ENCODE data around the gene ACO1. TPM values are rescaled to one million over a fixed set of nuclear protein-coding genes. Genes with fewer than 3 reads are reported as not detected.

ACO1 gene
- total and polyA plus RNA-seq, 10 donors = 3.8 to 20.7 (median 17.8) TPM

DNA sequence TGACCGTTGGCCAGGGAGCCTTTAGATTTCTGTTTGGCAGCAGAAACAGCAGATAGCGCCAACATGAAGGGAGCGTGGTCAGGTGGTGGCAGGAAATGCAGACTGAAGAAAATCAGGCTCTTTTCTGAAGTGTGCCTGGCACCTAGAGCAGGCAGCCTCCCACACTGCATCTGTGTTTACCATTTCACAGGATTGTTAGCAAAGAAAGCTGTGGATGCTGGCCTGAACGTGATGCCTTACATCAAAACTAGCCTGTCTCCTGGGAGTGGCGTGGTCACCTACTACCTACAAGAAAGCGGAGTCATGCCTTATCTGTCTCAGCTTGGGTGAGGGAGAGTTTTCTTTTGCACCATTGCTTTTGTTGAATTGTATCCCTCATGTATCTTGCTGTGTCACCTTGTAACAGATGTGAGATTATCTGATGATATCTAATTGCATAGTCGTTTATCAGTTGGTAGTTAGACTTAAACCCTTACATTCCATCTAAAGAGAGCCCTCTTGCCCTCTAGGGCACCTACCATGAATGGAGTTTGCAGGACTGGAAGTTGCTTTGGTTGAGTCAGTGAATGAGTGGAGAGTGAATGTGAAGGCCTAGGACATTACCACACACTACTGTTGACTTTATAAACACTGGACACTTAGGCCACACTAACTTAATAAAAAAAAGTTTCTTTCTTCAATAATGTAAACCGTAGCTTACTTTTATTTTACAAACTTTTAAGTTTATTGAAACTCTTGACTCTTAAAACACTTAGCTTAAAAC is 42.8 kb downstream of the ACO1 start:
- H3K36me3 ChIP-seq = peaks cover 0 to 98% (median 32%) of the 10 kb centered on the region in 6 donors
- H3K27me3 ChIP-seq (replicated peaks in 1 of 7) = no peaks in the 10 kb centered on the region
- H3K4me1 ChIP-seq = no peaks in the 10 kb centered on the region
- H3K4me3 ChIP-seq = no peak overlapping the region
- intact Hi-C loops (cut with DNase I; ENCODE audit: low total_unique reads) = no loop called here
- H3K9me3 ChIP-seq = no peaks in the 10 kb centered on the region
- WGBS, 5 donors = 71 to 84% (median 82%) methylated on average over 8 of the region's 8 CpGs
- DNase-seq = no peak
- H3K27ac ChIP-seq = no peak overlapping the region
- TF ChIP-seq, protein P1, sequence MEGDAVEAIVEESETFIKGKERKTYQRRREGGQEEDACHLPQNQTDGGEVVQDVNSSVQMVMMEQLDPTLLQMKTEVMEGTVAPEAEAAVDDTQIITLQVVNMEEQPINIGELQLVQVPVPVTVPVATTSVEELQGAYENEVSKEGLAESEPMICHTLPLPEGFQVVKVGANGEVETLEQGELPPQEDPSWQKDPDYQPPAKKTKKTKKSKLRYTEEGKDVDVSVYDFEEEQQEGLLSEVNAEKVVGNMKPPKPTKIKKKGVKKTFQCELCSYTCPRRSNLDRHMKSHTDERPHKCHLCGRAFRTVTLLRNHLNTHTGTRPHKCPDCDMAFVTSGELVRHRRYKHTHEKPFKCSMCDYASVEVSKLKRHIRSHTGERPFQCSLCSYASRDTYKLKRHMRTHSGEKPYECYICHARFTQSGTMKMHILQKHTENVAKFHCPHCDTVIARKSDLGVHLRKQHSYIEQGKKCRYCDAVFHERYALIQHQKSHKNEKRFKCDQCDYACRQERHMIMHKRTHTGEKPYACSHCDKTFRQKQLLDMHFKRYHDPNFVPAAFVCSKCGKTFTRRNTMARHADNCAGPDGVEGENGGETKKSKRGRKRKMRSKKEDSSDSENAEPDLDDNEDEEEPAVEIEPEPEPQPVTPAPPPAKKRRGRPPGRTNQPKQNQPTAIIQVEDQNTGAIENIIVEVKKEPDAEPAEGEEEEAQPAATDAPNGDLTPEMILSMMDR (IDR thresholded peaks at IDR 0.05 in 8 of 11, conservative IDR thresholded peaks at IDR 0.05 in 3 of 11) = no peak
- no peak for TF ChIP-seq POLR2AphosphoS5 (IDR thresholded peaks at IDR 0.05)

DNA sequence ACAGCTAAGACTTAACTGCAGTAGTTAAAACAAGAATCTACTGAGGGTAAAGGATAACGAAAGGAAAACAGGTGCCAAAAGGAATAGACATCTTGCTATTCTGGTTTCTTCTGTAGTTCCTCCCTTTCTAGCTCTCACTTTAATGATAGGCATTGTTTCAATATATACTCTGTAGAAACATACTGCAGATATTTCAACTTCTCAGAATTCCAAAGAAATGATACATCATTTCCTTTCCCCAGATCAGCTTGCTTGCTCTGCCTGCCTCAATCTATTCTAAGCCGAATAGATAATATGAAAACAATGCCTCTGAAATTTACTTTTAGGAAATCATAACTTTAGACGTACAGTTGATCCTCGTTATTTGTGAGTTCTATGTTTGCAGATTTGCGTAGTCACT is 46.3 kb downstream of the ACO1 start:
- no peak overlapping the region for H3K27ac ChIP-seq
- peaks cover 0 to 98% (median 32%) of the 10 kb centered on the region in 6 donors for H3K36me3 ChIP-seq
- H3K4me1 ChIP-seq = no peaks in the 10 kb centered on the region
- TF ChIP-seq POLR2A (IDR thresholded peaks at IDR 0.05) (no peak), POLR2AphosphoS5 (IDR thresholded peaks at IDR 0.05) (no peak)
- TF ChIP-seq, protein P1 (IDR thresholded peaks at IDR 0.05 in 8 of 11, conservative IDR thresholded peaks at IDR 0.05 in 3 of 11) = no peak
- intact Hi-C loops (cut with DNase I; ENCODE audit: low total_unique reads) = loop anchor here (5.0 kb wide), 1 partner anchor 53 kb away; no protein-coding TSS in a partner anchor
- no peak overlapping the region for H3K4me3 ChIP-seq
- H3K27me3 ChIP-seq (replicated peaks in 1 of 7) = no peaks in the 10 kb centered on the region
- H3K9me3 ChIP-seq = no peaks in the 10 kb centered on the region
- no peak for DNase-seq
- WGBS, 5 donors = 88 to 96% (median 93%) methylated on average over 5 of the region's 5 CpGs

DNA sequence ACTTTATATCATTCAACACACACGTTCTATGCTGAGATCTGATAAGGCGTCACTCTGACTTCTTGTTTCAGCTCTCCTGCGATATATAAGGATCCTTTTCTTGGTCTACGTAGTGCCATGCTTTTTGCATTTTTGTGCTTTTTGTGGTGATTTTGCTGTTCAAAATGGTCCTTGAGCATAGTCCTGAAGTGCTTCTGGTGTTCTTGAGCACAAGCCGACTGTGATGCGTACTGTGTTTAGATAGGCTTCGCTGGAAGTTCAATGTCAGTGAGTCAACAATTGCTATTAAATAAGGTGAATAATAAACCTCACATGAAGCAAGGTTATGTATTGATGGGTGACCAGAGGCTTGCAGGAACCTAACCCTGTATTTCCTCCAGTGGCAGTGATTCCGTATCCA is 46.8 kb downstream of the ACO1 start:
- peaks cover 0 to 98% (median 32%) of the 10 kb centered on the region in 6 donors for H3K36me3 ChIP-seq
- no peak for DNase-seq
- H3K27ac ChIP-seq = no peak overlapping the region
- intact Hi-C loops (cut with DNase I; ENCODE audit: low total_unique reads) = loop anchor here (5.0 kb wide), 1 partner anchor 54 kb away; no protein-coding TSS in a partner anchor
- no peaks in the 10 kb centered on the region for H3K27me3 ChIP-seq (replicated peaks in 1 of 7)
- no peaks in the 10 kb centered on the region for H3K4me1 ChIP-seq
- no peak overlapping the region for H3K4me3 ChIP-seq
- H3K9me3 ChIP-seq = no peaks in the 10 kb centered on the region
- TF ChIP-seq, protein P1 (IDR thresholded peaks at IDR 0.05 in 8 of 11, conservative IDR thresholded peaks at IDR 0.05 in 3 of 11) = no peak
- TF ChIP-seq POLR2A (IDR thresholded peaks at IDR 0.05) = no peak
- TF ChIP-seq POLR2AphosphoS5 (IDR thresholded peaks at IDR 0.05) = no peak
- WGBS, 5 donors = 91 to 96% (median 95%) methylated on average over 8 of the region's 8 CpGs

DNA sequence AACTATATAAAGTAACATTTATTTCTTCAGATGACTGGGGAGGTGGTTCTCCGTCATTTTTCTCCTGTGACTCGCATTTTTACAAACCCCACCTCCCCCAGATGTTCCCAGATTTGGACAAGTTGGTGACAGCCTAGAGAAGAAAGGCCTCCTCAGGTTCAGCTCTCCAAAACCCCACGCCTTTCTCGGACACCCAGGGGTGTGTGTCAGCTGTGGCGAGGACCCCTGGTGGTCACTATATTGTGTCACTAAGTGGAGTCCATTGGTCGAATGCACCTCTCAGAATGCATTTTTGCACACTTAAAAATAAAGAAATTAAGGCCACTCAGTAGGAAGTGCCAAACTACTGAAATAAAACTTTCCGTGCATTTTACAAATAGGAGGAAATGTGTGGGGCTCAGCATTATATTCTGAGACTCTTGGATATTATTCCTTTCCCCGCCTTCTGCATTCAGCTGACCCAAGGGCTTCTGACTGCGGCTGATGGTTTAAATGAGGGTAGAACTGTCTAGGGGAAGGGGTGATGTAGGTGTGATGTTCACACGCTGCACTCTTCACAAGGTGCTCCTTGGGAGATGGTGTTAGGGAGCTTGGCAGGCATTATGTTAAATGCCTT is 47.6 kb downstream of the ACO1 start:
- H3K4me3 ChIP-seq = no peak overlapping the region
- H3K27me3 ChIP-seq (replicated peaks in 1 of 7) = no peaks in the 10 kb centered on the region
- no peak overlapping the region for H3K27ac ChIP-seq
- intact Hi-C loops (cut with DNase I; ENCODE audit: low total_unique reads) = loop anchor here (5.0 kb wide), 1 partner anchor 55 kb away; no protein-coding TSS in a partner anchor
- H3K9me3 ChIP-seq = no peaks in the 10 kb centered on the region
- H3K36me3 ChIP-seq = peaks cover 0 to 98% (median 38%) of the 10 kb centered on the region in 6 donors
- no peaks in the 10 kb centered on the region for H3K4me1 ChIP-seq
- WGBS, 5 donors = 69 to 75% (median 73%) methylated on average over 10 of the region's 10 CpGs
- DNase-seq = peak; percentile 77
- TF ChIP-seq POLR2AphosphoS5 (IDR thresholded peaks at IDR 0.05) = no peak
- TF ChIP-seq, protein P1 (IDR thresholded peaks at IDR 0.05 in 8 of 11, conservative IDR thresholded peaks at IDR 0.05 in 3 of 11) = peak in 7 of 11 experiments; percentile 34 to 68 (median 61)

Measured in spleen (tissue), 11 donors.